Stimulated activated effector memory CD8-positive, alpha-beta T cell treated with anti-CD3 and anti-CD28 coated beads, Interleukin-12 subunit alpha, Interleukin-12 subunit beta, amount 100 ng/mL, for 72 hours (primary cell): ENCODE data around the gene PEAR1.
A peak's percentile ranks its signal among the peaks of the same experiment; 100 is the strongest.

Experiments
- ATAC-seq: fragments of 150-1000 bp; cut with Tn5 transposase; 2 replicates; pipeline ENCODE4 v1.10.0; 2021
- DNase-seq, 2 donors: peaks; one replicate each; pipeline ENCODE4 v3.0.0; 2021 to 2022; ENCODE audit warnings: low spot score in 2 of 2
- H3K27ac Mint-ChIP-seq: one replicate; pipeline ENCODE4 v1.8.0; 2022; ENCODE audit warnings: mild to moderate bottlenecking, mixed read lengths
- H3K36me3 Mint-ChIP-seq: one replicate; pipeline ENCODE4 v1.8.0; 2022; ENCODE audit warnings: mild to moderate bottlenecking, mixed read lengths
- H3K4me1 Mint-ChIP-seq: one replicate; pipeline ENCODE4 v1.8.0; 2022; ENCODE audit warnings: mixed read lengths
- H3K4me3 Mint-ChIP-seq: one replicate; pipeline ENCODE4 v1.8.0; 2022; ENCODE audit warnings: mild to moderate bottlenecking, mixed read lengths
- H3K9me3 Mint-ChIP-seq: one replicate; pipeline ENCODE4 v1.8.0; 2022; ENCODE audit warnings: mixed read lengths

The PEAR1 gene

DNA sequence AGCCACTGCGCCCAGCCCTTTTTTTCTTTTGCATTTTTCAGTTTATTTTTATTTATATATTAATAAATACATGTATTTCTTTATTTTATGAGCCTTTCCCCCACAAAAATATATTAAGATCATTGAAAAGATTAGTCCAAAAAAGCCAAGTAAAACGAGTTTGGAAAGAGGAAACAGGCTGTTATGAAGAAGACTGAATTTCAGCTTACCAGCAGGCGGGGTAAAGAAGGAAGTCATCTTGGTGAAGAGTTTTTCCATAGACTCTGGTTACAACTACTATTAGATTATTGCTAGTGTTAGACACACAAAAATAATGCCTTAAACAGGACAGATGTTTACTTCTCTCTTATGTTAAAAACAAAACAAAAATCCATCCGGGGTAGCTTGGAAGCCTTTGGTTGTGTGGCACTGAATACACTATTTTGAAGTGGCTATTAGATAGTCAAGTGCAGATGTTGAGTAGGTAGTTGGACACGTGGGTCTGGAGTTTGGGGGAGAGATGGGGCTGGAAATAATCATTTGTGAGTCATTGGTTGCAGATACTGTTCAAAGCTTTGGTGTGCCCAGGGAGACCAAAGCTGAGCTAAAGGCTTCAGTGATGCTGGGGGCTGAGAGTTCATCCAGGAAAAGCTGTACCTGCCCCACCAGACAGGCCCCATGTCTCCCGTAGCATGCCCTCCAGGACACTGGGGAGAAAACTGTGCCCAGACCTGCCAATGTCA is 18.2 kb downstream of the PEAR1 start:
- DNase-seq = no peak
- no peaks in the 10 kb centered on the region for H3K9me3 Mint-ChIP-seq
- H3K36me3 Mint-ChIP-seq = no peaks in the 10 kb centered on the region
- H3K4me1 Mint-ChIP-seq = peaks cover 15% of the 10 kb centered on the region
- ATAC-seq = no peak
- H3K4me3 Mint-ChIP-seq = no peak overlapping the region
- H3K27ac Mint-ChIP-seq = no peak overlapping the region

DNA sequence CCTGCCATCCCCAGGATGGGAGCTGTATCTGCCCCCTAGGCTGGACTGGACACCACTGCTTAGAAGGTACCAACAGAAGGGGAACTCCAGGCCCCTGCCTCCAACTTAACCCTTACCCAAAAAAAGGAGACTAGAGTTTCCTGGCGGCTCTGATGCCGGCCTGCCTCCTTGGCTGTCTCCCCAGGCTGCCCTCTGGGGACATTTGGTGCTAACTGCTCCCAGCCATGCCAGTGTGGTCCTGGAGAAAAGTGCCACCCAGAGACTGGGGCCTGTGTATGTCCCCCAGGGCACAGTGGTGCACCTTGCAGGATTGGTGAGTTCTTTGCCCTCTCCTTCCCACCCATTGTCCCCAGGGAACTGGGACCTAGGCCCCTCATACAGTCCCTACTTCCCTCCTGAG is 18.8 kb downstream of the PEAR1 start:
- Mint-ChIP-seq H3K4me3 (no peak overlapping the region), H3K36me3 (no peaks in the 10 kb centered on the region), H3K27ac (no peak overlapping the region), H3K9me3 (no peaks in the 10 kb centered on the region), H3K4me1 (peaks cover 10% of the 10 kb centered on the region)
- ATAC-seq (no peak), DNase-seq (no peak)

DNA sequence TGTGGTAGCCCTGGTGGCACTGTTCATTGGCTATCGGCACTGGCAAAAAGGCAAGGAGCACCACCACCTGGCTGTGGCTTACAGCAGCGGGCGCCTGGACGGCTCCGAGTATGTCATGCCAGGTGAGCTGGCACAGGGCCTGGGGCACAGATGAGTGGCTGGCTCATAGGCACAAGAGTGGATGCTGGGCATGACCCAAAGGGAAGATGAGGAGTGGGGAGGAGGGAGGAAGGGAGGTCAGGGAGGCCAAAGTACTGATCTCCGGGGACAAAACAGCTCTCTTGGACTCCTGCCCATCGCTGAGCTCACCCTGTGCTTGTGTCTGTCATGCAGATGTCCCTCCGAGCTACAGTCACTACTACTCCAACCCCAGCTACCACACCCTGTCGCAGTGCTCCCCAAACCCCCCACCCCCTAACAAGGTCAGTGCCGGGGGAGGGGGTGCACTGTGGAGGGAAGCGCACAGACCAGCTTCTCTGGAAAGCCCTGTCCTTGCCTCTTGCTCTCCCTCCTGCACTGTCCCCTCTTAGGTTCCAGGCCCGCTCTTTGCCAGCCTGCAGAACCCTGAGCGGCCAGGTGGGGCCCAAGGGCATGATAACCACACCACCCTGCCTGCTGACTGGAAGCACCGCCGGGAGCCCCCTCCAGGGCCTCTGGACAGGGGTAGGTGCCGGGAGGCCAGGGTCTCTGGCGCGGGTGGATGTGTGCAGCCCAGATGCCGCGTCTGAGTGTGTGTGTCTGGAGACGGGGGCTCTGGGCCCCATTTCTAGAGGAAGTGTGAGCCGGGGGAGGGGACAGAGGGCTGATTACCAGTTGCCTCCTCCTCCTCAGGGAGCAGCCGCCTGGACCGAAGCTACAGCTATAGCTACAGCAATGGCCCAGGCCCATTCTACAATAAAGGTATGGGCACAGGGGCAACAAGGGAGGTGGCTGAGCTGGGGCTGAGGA is 19.6 kb downstream of the PEAR1 start:
- Mint-ChIP-seq H3K4me3 (no peak overlapping the region), H3K4me1 (peaks cover 10% of the 10 kb centered on the region), H3K9me3 (no peaks in the 10 kb centered on the region), H3K27ac (no peak overlapping the region), H3K36me3 (no peaks in the 10 kb centered on the region)
- ATAC-seq = no peak
- DNase-seq = no peak

DNA sequence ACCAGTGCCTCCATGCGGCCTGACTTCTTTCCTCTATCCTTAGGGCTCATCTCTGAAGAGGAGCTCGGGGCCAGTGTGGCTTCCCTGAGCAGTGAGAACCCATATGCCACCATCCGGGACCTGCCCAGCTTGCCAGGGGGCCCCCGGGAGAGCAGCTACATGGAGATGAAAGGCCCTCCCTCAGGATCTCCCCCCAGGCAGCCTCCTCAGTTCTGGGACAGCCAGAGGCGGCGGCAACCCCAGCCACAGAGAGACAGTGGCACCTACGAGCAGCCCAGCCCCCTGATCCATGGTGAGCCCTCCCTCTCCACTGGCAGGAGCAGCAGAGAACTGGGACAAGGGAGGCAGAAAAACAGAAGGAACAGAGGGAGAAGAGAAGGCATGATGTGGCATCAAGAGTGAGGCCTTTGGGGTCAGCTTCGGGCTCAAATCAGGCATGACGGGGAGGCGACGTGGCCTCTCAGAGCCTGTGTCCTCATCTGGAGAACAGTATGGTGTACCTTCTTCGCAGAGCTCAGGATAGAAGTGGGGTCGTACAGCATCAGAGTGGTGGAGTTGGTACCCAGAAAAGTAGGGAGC is 20.4 kb downstream of the PEAR1 start:
- H3K36me3 Mint-ChIP-seq = no peaks in the 10 kb centered on the region
- no peak overlapping the region for H3K27ac Mint-ChIP-seq
- DNase-seq = no peak
- no peaks in the 10 kb centered on the region for H3K9me3 Mint-ChIP-seq
- H3K4me1 Mint-ChIP-seq = peaks cover 10% of the 10 kb centered on the region
- H3K4me3 Mint-ChIP-seq = no peak overlapping the region
- ATAC-seq = no peak

DNA sequence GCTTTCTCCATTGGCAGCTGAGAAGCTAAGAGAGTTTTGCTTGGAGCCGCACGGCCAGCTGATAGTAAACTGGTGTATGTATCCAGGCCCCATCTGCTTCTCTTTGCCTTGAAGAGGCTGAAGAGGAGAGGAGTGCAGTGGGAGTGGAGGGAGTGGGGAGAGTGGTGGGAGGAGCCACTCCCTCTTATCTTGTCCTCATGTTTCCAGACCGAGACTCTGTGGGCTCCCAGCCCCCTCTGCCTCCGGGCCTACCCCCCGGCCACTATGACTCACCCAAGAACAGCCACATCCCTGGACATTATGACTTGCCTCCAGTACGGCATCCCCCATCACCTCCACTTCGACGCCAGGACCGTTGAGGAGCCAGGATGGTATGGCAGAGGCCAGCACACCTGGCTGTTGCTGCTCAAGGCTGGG is 20.9 kb downstream of the PEAR1 start:
- ATAC-seq (no peak), DNase-seq (no peak)
- no peaks in the 10 kb centered on the region for H3K9me3 Mint-ChIP-seq
- H3K4me1 Mint-ChIP-seq = peaks cover 10% of the 10 kb centered on the region
- H3K4me3 Mint-ChIP-seq = no peak overlapping the region
- no peaks in the 10 kb centered on the region for H3K36me3 Mint-ChIP-seq
- H3K27ac Mint-ChIP-seq = no peak overlapping the region

DNA sequence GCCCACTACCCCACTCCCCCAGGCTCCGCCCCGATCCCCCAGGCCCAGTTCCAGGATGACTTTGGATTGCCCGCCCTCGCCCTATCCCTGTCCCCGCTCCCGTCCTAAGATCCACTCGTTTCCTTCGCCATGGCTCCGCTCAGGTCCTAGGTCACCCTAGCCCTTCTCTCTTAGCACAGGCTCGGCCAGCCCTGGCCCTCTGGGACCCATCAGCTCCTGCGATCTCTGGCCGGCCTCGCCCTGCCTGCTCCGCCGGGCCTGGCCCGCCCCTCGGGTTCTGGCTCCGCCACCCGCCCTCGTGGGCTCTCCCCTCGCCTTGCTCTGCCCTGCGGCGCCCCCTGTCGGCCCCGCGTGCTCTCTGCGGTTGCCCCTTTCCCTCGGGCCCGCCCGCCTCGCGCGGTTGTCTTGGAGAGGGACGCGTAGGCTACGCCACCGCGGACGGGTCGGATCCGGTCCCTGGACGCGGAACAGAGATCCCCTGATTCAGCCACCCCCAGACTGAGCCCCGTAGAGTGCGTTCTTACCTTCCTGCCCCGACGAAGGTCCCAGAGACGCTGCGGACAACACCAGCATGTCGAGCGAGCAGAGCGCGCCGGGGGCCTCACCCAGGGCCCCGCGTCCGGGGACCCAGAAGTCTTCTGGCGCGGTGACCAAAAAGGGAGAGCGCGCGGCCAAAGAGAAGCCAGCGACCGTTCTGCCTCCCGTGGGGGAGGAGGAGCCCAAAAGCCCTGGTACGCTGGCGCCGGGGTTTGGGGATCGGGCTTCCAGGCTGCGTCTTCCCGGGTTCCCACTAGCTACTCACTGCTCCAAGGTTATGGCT is 26.9 kb downstream of the PEAR1 start, which contains the start of gene LRRC71:
Gene LRRC71 (plus strand): TSS at position 400 of the 820 bp plus-strand sequence. CDS start 172 bp downstream, at position 572.
- ATAC-seq (peak; percentile 82), DNase-seq (peak; percentile 66 to 82)
- H3K9me3 Mint-ChIP-seq = no peaks in the 10 kb centered on the region
- H3K27ac Mint-ChIP-seq = no peak within 1 kb of the TSS
- H3K36me3 Mint-ChIP-seq = no peaks in the 10 kb centered on the region
- H3K4me3 Mint-ChIP-seq = peak within 1 kb of the TSS; percentile 46
- H3K4me1 Mint-ChIP-seq = peaks cover 22% of the 10 kb centered on the region

DNA sequence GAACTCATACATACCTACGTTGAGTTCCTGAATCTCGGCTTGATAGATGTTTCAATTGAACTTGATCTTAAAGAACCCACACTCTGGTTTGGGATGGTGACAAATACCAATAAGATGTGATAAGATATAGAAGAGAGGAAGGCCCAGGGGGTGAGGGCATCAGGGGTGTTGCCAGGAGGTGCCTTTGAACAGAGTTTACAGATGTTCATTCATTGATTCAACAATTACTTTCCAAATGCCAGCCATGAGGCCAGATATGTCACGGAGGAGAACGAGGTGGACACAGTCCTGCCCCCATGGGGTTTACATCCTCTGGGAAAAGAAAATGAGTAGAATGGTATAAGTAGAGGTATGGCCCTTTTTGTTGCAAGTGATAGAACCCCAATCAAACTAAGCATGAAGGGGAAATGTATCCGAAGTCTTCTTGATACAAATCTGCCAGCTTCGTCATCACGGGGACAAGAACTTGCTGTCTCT is 27.6 kb downstream of the PEAR1 start:
- Mint-ChIP-seq H3K4me3 (peak overlapping the region; percentile 46), H3K4me1 (peaks cover 28% of the 10 kb centered on the region), H3K36me3 (no peaks in the 10 kb centered on the region), H3K9me3 (no peaks in the 10 kb centered on the region), H3K27ac (no peak overlapping the region)
- DNase-seq (no peak), ATAC-seq (no peak)

DNA sequence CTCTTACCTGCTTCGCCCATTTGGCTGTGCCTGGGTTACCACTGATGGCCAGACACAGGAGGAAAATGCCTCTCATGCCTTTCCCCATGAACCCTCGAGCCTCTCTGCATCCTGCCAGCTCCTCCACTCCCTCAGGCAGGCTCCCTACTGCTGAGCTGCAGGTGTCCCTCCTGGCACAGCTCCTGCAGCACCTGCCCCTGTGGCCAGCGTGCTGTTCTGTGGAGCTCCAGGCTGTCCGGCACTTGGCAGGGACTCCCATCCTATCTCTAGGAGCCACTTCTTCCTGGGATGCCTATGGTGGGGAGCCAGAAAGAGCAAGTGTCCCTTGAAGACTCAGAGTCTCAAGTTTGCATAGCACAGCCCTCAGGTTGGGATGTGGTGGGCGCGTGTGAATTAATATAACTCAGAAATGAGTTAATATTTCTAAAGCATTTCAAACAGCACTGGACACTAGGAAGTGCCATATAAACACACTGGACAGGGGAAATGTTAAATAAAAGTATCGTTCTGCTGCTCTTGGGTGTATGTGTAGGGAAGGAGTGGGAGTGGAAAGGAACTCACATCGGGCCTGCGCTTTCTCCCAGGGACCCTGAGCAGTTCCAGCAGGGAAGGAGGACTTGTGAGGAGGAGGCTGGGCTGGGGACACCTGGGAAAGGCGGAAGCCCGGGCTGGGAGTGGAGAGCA is 29.6 kb downstream of the PEAR1 start:
- Mint-ChIP-seq H3K27ac (no peak overlapping the region), H3K36me3 (no peaks in the 10 kb centered on the region), H3K4me1 (peaks cover 47% of the 10 kb centered on the region), H3K4me3 (no peak overlapping the region), H3K9me3 (no peaks in the 10 kb centered on the region)
- no peak for ATAC-seq
- no peak for DNase-seq

DNA sequence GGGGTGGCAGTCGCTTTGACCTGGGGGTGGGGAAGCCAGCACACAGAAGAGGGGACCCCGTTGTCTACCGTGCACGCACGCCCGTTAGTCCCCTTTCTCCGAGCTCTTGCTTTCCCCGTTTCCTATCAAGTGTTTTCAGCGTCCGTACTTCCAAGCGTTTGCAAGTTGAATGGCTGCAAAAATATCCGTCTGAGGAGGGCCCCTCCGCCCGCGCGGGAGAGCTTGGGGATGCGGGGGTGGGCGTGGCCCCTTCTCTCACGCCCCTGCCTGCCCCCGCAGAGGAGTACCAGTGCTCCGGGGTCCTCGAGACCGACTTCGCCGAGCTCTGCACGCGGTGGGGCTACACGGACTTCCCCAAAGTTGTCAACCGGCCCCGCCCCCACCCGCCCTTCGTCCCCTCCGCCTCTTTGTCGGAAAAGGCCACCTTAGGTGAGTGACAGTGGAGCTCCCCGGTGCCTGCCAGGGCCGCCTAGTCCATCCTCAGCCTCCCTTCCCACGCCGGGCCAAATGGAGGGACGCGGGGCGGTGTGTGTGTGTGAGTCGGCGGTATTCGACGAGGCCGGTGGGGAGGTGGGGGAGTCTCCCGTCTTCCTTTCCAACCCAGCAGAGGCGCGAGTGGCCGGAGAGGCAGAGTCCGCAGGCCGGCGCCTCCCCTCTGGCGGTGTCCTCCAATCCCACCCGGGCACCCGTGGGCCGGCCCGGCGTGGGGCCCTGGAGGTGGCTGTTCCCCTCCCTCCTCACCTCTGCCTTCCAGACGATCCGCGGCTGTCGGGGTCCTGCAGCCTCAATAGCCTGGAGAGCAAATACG is 30.4 kb downstream of the PEAR1 start:
- no peak for DNase-seq
- H3K9me3 Mint-ChIP-seq = no peaks in the 10 kb centered on the region
- H3K4me3 Mint-ChIP-seq = no peak overlapping the region
- H3K36me3 Mint-ChIP-seq = no peaks in the 10 kb centered on the region
- H3K27ac Mint-ChIP-seq = no peak overlapping the region
- no peak for ATAC-seq
- peaks cover 51% of the 10 kb centered on the region for H3K4me1 Mint-ChIP-seq

DNA sequence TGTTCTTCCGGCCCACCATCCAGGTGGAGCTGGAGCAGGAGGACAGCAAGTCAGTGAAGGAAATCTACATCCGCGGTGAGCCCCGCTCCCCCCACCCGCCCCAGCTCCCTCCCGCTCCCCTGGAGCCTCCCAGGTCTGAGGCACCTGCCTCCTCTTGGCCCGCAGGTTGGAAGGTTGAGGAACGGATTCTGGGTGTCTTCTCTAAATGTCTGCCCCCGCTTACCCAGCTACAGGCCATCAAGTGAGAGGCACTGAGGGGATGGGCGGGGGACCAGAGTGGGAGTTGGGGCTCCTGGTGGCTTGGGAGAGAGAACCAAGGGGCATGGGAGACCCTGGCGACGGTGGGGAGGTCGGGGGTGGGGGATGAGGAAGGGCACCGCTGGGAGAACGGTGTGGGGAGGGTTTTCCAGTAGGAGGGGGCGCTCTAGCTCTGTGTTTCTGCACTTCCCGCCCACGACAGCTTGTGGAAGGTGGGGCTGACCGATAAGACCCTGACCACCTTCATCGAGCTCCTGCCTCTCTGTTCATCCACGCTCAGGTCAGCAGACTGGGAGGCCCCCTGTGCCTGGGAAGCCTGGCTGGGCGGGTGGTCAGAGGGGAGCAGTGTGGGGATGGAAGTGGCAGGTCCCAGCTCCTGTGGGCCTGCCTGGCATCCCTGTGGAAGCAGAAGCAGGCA is 31.1 kb downstream of the PEAR1 start:
- no peaks in the 10 kb centered on the region for H3K36me3 Mint-ChIP-seq
- ATAC-seq (no peak), DNase-seq (no peak)
- H3K4me1 Mint-ChIP-seq = peaks cover 51% of the 10 kb centered on the region
- H3K9me3 Mint-ChIP-seq = no peaks in the 10 kb centered on the region
- no peak overlapping the region for H3K27ac Mint-ChIP-seq
- no peak overlapping the region for H3K4me3 Mint-ChIP-seq

DNA sequence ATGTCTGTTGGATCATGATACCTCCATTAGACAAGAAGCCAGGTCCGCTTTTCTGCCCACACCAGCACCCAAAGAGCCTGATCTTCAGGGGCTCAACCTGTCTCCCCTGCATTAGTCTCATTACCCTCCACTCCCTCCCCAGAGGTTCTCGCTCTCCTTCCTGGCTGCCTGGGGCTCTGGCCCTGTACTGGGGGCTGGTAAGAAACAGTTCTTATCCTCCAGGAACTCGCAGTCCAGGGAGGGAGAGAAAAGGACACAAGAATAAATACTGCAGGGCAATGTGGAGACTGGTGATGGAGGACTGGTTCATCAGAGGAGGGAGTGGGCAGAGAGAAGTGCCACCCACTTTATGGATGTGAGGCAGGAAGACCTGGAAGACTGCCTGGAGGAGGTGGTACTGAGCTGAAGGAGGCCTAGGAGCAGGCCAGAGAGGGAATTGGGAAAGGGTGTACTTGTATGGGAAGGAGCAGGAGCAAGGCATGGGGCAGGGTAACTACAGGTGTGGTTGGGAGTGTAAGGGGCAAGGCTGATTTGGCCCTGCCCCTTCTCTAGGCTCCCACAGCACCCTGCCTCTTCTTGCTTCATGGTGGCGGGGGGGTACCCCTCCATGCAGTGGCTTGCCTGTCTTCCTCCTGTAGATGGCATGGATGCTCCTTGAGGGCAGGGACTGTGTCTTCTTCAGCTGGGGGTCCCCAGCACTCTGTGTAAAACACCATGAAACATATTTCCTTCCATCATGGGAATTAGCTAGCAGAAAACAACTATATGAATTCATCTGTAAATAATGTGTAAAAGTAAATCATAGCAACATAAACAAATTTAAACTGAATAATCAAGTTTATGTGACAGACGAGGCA is 31.9 kb downstream of the PEAR1 start:
- Mint-ChIP-seq H3K9me3 (no peaks in the 10 kb centered on the region), H3K4me3 (no peak overlapping the region)
- no peak for ATAC-seq

DNA sequence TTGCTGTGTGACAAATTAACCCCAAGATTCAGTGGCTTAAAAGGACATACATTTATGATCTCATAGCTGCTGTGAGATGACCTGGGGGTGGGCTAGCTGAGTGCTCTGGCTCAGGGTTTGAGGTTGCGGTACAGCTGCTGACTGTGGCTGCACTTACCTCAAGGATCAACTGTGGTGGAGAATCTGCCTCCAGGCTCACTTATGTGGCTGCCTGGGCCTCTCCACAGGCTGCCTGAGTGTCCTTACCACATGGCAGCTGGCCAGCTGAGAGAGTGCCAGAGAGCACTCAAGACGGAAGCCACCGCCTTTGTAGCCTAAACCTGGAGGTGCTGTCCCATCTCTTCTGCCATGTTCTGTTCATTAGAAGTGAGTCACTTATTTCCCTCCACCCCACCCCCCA is 32.7 kb downstream of the PEAR1 start:
- H3K27ac Mint-ChIP-seq = no peak overlapping the region

More for the DNA sequence above, 31.9 kb downstream of the PEAR1 start:
- no peak for DNase-seq
- peaks cover 49% of the 10 kb centered on the region for H3K4me1 Mint-ChIP-seq
- no peak overlapping the region for H3K27ac Mint-ChIP-seq
- H3K36me3 Mint-ChIP-seq = no peaks in the 10 kb centered on the region

More for the DNA sequence above, 32.7 kb downstream of the PEAR1 start:
- peaks cover 41% of the 10 kb centered on the region for H3K4me1 Mint-ChIP-seq
- peak; percentile 33 to 68 for DNase-seq
- peak; percentile 88 for ATAC-seq
- no peaks in the 10 kb centered on the region for H3K9me3 Mint-ChIP-seq
- no peak overlapping the region for H3K4me3 Mint-ChIP-seq
- no peaks in the 10 kb centered on the region for H3K36me3 Mint-ChIP-seq
